Stimulated activated CD4-positive, alpha-beta T cell treated with anti-CD3 and anti-CD28 coated beads, Interleukin-1b, Interleukin-23, amount 100 ng/mL, for 48 hours (primary cell): ENCODE data around the gene APOL6.

ENCODE experiments used
- DNase-seq: peaks from one replicate; pipeline ENCODE4 v3.0.0-alpha.2; 2020

APOL6 gene

GRCh38 chr22:35648066-35649025 lies at the start of gene APOL6:
TSS of gene APOL6 (plus strand) at chr22:35648446. CDS start at chr22:35656426, 7,980 bp downstream.
- peak; percentile 70 for DNase-seq

GRCh38 chr22:35599364-35599763 lies 48.9 kb upstream of the APOL6 start:
- DNase-seq, result no peak

- DNase-seq, result no peak
These were observed 47.8 kb upstream of the APOL6 start for GRCh38 chr22:35600476-35600875.

- no peak for DNase-seq
These were observed 47.1 kb upstream of the APOL6 start for GRCh38 chr22:35601013-35601580.

- no peak for DNase-seq
These were observed 46.3 kb upstream of the APOL6 start for GRCh38 chr22:35601743-35602615.

- peak; percentile 13 for DNase-seq
These were observed 43.5 kb upstream of the APOL6 start for GRCh38 chr22:35604621-35605368.

- no peak for DNase-seq
These were observed 42.9 kb upstream of the APOL6 start for GRCh38 chr22:35605369-35605680.

GRCh38 chr22:35605851-35606481 lies 42.3 kb upstream of the APOL6 start:
- DNase-seq, result no peak

GRCh38 chr22:35606916-35607315 lies 41.3 kb upstream of the APOL6 start:
- DNase-seq, result no peak

GRCh38 chr22:35608088-35608487 lies 40.2 kb upstream of the APOL6 start:
- DNase-seq, result no peak

- DNase-seq, result no peak
These were observed 39.0 kb upstream of the APOL6 start for GRCh38 chr22:35609261-35609660.

GRCh38 chr22:35609761-35610160 lies 38.5 kb upstream of the APOL6 start:
- no peak for DNase-seq

GRCh38 chr22:35610741-35611140 lies 37.5 kb upstream of the APOL6 start:
- no peak for DNase-seq

GRCh38 chr22:35611200-35611890 lies 36.9 kb upstream of the APOL6 start:
- DNase-seq, result no peak

- no peak for DNase-seq
These were observed 36.2 kb upstream of the APOL6 start for GRCh38 chr22:35611891-35612576.

GRCh38 chr22:35612903-35613302 lies 35.3 kb upstream of the APOL6 start:
- no peak for DNase-seq

GRCh38 chr22:35614404-35614803 lies 33.8 kb upstream of the APOL6 start:
- DNase-seq, result no peak

GRCh38 chr22:35615156-35615555 lies 33.1 kb upstream of the APOL6 start:
- DNase-seq, result no peak

GRCh38 chr22:35616043-35616442 lies 32.2 kb upstream of the APOL6 start:
- DNase-seq, result no peak

- DNase-seq, result no peak
These were observed 31.0 kb upstream of the APOL6 start, which contains the start of gene MB for GRCh38 chr22:35617137-35617755. TSS of gene MB (minus strand) at chr22:35617329. CDS start at chr22:35617257, 72 bp downstream.
